ENCODE results near the gene PDGFC. TPM values are rescaled to one million over a fixed set of nuclear protein-coding genes. Genes with fewer than 3 reads are reported as not detected.

The PDGFC gene
- total RNA-seq, 1 donor from 2014 or later, result 12.0 TPM

DNA sequence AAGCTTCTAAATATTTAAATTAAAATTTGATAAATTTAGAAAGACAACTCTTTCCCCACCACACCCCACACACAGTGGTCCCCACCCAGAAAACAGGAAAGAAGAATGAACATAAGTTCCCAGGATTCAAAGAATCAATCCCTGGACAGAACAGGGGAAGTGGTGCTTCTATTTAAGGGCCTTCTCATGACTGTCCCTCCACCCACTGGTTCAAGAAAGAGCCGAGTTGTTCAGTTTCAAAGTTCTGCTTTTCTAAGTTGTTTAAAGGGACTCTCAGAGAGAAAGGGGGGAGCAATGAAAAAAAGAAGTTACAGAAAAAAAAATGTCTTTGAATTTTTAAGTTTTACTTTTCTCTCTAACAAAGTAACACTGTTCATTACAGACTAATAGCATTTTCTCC lies 195.8 kb downstream of the PDGFC start:
- ATAC-seq (peak; percentile 60), DNase-seq (ENCODE audit: low spot score) (no peak)
- intact Hi-C loops (cut with DNase I), result no loop called here

DNA sequence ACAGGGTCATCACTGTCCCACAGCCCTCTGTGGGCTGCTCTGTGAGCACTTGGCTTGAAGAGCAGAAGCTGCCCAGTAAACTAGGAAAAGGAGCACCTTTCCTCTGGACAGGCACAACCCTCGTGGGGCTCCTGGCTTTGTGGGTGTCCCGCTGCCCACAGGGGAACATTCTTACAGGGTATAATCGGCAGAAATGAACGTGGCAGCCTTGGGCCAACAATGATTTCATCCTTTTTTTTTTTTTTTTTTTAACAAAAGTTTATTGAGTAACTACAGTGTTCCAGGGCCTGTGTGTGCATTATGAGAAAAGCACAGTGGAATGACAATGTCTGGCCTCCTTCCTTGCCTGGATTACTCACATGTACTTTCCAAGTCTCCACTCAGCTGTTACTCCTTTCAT lies 197.2 kb downstream of the PDGFC start:
- intact Hi-C loops (cut with DNase I), result no loop called here
- ATAC-seq (no peak), DNase-seq (ENCODE audit: low spot score) (no peak)

GRCh38 chr4:156773648-156774357 lies 197.8 kb downstream of the PDGFC start:
- ATAC-seq, result no peak
- intact Hi-C loops (cut with DNase I), result no loop called here
- DNase-seq (ENCODE audit: low spot score), result no peak

DNA sequence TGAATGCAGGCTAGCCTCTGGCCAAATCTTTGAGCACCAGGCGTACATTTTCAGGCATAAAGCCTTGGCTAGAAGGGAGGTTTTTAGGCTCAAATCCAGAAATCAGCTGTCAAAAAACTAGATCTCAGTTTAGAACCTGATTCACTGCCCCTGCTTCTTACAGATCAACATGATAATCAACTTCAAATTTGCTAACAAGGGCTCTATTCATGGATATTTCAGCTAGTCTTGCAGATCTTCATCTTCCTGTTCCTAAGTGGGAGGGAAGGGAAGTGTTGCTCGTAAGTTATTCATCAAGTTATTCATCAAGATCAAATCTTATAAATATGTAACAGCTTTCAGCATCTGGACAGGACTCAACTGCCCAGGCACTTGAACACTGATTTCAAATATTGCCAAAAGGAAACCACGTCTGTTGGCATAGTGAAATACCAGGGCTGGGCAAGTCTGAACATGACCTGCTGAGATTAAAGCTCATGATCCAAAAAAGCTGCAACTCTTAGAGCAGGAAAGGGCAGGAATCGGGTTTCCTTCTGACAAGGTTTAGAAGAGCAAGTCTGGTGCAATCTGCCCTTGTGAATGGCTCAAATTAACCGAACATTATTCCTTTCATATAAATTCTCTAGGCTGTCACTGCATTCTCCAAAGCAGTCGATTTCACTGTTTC lies 200.3 kb downstream of the PDGFC start:
- ATAC-seq (peak; percentile 71), DNase-seq (ENCODE audit: low spot score) (no peak)
- intact Hi-C loops (cut with DNase I), result no loop called here

GRCh38 chr4:156770140-156770539 lies 201.5 kb downstream of the PDGFC start:
- ATAC-seq, result no peak
- no peak for DNase-seq (ENCODE audit: low spot score)
- intact Hi-C loops (cut with DNase I), result no loop called here

DNA sequence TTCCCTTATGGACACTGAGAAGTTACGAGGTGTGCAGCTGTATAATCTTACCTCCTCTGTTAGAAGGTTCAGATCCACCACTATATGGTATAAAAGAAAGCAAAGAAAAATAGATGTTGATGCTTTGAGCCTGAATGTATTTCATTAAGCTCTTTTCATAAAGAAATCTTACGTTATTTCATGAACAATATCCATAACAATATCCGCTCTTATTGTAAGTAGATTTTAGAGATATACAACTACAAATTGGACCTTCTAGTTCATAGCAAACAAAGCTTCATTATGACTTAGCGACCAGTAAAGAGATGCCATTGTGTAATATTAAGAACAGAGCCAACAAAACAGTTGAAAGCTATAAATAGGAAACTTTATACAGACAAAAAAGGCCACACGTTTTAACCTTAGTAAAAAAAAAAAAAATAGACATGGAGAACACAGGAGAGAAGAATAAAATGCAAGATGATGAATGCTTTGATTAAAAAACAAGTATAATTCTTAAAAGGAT lies 203.6 kb downstream of the PDGFC start:
- intact Hi-C loops (cut with DNase I), result no loop called here
- no peak for DNase-seq (ENCODE audit: low spot score)
- no peak for ATAC-seq

- ATAC-seq, result no peak
- intact Hi-C loops (cut with DNase I), result no loop called here
Observed at GRCh38 chr4:156766846-156767245, 204.8 kb downstream of the PDGFC start.

GRCh38 chr4:156765277-156765676 lies 206.3 kb downstream of the PDGFC start:
- no peak for DNase-seq (ENCODE audit: low spot score)
- intact Hi-C loops (cut with DNase I), result no loop called here
- no peak for ATAC-seq

More at GRCh38 chr4:156766846-156767245, 204.8 kb downstream of the PDGFC start:
- DNase-seq (ENCODE audit: low spot score), result no peak

- DNase-seq (ENCODE audit: low spot score) (no peak), ATAC-seq (no peak)
- intact Hi-C loops (cut with DNase I), result no loop called here
Observed at GRCh38 chr4:156764846-156765245, 206.8 kb downstream of the PDGFC start.

GRCh38 chr4:156764145-156764544 lies 207.5 kb downstream of the PDGFC start:
- no peak for ATAC-seq
- intact Hi-C loops (cut with DNase I), result no loop called here

DNA sequence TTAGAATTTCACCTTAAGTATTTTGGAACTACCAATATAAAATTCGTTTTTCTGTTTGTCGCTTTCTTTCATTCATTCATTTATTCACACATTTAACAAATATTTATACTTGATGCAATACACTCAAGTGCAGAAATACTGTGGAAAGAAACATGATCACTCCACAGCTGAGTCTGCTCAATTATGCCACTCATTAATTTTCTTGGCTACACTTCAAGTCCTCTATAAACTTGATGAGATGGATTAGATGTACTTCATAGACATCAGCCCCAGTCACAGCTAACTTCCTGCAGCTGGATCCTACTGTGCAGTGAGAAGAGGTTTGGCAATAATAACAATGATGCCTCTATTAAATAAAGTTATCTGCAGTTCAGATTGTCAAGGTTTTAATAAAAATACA lies 208.1 kb downstream of the PDGFC start:
- DNase-seq (ENCODE audit: low spot score) (no peak), ATAC-seq (no peak)
- intact Hi-C loops (cut with DNase I), result no loop called here

More at GRCh38 chr4:156764145-156764544, 207.5 kb downstream of the PDGFC start:
- DNase-seq (ENCODE audit: low spot score), result no peak

GRCh38 chr4:156762851-156763250 lies 208.7 kb downstream of the PDGFC start:
- intact Hi-C loops (cut with DNase I), result no loop called here
- no peak for DNase-seq (ENCODE audit: low spot score)

GRCh38 chr4:156756118-156756517 lies 215.5 kb downstream of the PDGFC start:
- intact Hi-C loops (cut with DNase I), result no loop called here
- DNase-seq (ENCODE audit: low spot score) (no peak), ATAC-seq (no peak)

More at GRCh38 chr4:156762851-156763250, 208.7 kb downstream of the PDGFC start:
- no peak for ATAC-seq

GRCh38 chr4:156754832-156755570 lies 216.6 kb downstream of the PDGFC start:
- no peak for ATAC-seq
- no peak for DNase-seq (ENCODE audit: low spot score)
- intact Hi-C loops (cut with DNase I), result no loop called here

- no peak for ATAC-seq
- DNase-seq (ENCODE audit: low spot score), result no peak
- intact Hi-C loops (cut with DNase I), result no loop called here
Observed at GRCh38 chr4:156751486-156751885, 220.1 kb downstream of the PDGFC start.

DNA sequence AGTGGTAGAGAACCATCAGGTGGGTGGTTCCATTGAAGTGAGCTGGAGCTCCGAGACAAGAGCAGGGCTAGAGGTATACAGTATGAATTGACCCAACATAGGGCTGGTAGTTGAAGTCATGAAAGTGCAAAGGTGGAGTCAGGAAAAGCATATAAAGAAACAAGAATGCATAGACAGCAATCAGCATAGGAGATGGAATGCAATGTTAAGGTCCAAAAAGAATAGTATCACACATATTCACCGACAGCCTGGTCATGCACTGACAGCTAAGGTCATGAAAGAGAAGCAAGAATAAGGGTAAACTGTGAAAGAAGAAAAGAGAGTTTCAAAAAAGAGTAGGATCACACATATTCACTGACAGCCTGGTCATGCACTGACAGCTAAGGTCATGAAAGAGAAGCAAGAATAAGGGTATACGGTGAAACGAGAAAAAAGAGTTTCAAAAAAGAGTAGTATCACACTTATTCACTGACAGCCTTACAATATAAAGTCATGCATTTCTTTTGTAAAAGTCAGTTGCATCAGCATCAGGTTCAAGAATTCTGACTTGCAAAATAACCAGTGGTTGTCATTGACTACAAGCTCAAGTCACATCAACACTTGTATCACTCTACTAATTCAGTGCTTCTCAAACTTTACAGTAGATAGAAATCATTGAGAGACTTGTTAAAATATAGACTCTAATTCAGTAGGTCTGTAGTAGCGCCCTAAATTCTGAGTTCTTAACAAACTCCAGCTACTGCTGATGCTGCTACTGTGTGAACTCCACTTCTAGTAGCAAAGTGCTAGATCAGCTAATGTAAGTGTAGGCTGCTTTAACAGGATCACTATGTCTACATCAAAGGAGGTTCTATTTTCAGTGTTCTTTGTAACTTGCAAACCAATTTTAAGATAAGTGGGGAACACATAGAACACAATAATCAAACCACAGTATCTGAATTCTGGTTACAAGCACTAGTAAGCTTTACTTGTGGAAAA lies 221.9 kb downstream of the PDGFC start:
- no peak for ATAC-seq
- intact Hi-C loops (cut with DNase I), result no loop called here
- DNase-seq (ENCODE audit: low spot score), result no peak

DNA sequence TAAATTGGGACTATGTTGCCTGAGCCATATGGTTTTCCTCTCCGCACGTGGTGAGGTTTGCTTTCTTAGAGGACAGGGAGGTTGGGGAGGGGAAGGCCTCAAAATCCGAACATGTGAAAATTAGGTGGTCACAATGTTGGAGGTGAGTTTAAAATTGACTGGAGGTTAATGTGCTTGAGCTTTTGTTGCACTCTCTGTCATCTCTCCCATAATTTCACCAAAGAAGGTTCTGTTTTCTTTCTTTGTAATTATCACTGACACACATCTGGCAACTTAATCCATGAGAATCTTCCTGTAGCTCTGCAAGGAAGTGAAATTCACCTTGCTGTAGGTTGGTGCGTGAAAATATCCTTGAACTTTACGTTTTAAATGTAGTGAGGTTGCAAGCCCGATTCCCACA lies 225.5 kb downstream of the PDGFC start:
- DNase-seq (ENCODE audit: low spot score) (no peak), ATAC-seq (no peak)
- intact Hi-C loops (cut with DNase I), result no loop called here

GRCh38 chr4:156738766-156739165 lies 232.8 kb downstream of the PDGFC start:
- ATAC-seq, result no peak
- intact Hi-C loops (cut with DNase I), result no loop called here
- DNase-seq (ENCODE audit: low spot score), result no peak
